IMR-90 (cell line): ENCODE data around the gene PLB1.

Experiments used
- CEBPB ChIP-seq: IDR thresholded peaks from 2 replicates; pipeline ENCODE4 v1.6.1; 2012; ENCODE audit warnings: low read depth, low read length, improper control_type of control experiment
- MAFK ChIP-seq: IDR thresholded peaks from 2 replicates; pipeline ENCODE4 v1.6.1; 2012; ENCODE audit warnings: low read depth, low read length, improper control_type of control experiment
- POLR2A ChIP-seq: IDR thresholded peaks from 2 replicates; pipeline ENCODE4 v1.6.1; 2012; ENCODE audit warnings: mild to moderate bottlenecking, low read depth, low read length
- SMC3 ChIP-seq: fragments of 150-350 bp; IDR thresholded peaks from 2 replicates; pipeline ENCODE4 v1.6.1; 2016; ENCODE audit warnings: low read depth, mild to moderate bottlenecking, antibody characterized with exemption, low read length, moderate library complexity
- TF ChIP-seq, protein P1 (sequence below): conservative IDR thresholded peaks from 2 replicates; pipeline ENCODE4 v1.5.1; 2012; ENCODE audit warnings: mild to moderate bottlenecking, low read depth, low read length, improper control_type of control experiment

DNA sequence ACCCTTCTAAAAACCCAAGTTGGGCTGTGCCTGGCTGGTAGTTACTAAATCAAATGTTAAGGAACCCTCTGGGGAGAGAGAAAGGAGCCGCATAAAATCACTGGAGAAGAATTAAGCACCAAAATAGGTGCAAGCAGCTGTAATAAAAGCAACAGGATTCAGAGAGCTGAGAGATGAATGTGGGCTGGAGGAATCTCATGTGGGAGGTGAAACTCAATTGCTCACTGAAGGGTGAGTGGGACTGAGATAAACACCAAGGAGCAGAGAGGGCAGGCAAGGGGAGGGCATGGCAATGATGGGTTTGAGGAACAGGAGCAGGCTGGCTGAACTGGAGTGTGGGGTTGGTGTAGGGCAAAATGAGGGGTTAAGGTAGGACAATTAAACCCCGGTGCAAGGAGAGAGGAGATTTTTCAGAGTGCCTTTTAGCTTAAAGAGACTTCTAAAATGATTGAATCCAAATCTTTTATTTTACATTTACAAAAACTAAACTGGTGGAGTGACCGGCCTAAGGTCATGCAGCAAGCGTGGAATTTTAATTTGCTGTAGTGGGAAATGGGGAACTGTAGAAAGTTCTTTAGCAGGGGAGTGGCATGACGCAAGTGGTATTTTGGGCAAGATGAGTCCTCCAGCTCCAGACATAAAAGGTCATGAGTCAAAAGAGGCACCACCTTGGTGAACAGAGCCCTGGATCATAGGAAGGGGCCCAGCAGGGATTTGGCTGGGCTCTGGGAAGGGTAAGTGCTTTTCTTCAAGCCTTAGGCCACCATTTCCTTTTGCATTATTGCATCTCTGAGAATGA is 10.5 kb downstream of the PLB1 start:
- no peak for TF ChIP-seq SMC3
- no peak for TF ChIP-seq CEBPB
- TF ChIP-seq, protein P1, sequence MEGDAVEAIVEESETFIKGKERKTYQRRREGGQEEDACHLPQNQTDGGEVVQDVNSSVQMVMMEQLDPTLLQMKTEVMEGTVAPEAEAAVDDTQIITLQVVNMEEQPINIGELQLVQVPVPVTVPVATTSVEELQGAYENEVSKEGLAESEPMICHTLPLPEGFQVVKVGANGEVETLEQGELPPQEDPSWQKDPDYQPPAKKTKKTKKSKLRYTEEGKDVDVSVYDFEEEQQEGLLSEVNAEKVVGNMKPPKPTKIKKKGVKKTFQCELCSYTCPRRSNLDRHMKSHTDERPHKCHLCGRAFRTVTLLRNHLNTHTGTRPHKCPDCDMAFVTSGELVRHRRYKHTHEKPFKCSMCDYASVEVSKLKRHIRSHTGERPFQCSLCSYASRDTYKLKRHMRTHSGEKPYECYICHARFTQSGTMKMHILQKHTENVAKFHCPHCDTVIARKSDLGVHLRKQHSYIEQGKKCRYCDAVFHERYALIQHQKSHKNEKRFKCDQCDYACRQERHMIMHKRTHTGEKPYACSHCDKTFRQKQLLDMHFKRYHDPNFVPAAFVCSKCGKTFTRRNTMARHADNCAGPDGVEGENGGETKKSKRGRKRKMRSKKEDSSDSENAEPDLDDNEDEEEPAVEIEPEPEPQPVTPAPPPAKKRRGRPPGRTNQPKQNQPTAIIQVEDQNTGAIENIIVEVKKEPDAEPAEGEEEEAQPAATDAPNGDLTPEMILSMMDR: no peak
- TF ChIP-seq POLR2A: no peak
- TF ChIP-seq MAFK: no peak
